Psoas muscle (tissue), 8 donors: ENCODE results near the gene LIG4. TPM values are rescaled to one million over a fixed set of nuclear protein-coding genes. Genes with fewer than 3 reads are reported as not detected.

Experiments
- ATAC-seq, 4 donors: fragments of 200-7000 bp; cut with Tn5 transposase; one replicate each; pipeline ENCODE4 v1.9.1; 2020; ENCODE audit warnings: moderate library complexity in 3 of 4, mild to moderate bottlenecking in 2 of 4
- DNase-seq, 2 donors: peaks; one replicate each; pipeline ENCODE4 v3.0.0-alpha.2; 2020
- H3K27ac ChIP-seq: fragments of 200-600 bp; one replicate; pipeline ENCODE4 v1.8.0; 2022
- H3K27me3 ChIP-seq, 3 donors: fragments of 200-600 bp in 1 of 3; one replicate each; pipeline versions ENCODE4 v1.6.1 to v1.8.0; 2013 to 2022; ENCODE audit warnings: low read length in 2 of 3, mild to moderate bottlenecking in 2 of 3, moderate library complexity in 1 of 3; ENCODE audit not compliant: insufficient read depth in 3 of 3
- H3K36me3 ChIP-seq, 2 donors: fragments of 200-600 bp in 1 of 2; one replicate each; pipeline versions ENCODE4 v1.6.1 to v1.8.0; 2013 to 2022; ENCODE audit warnings: low read depth in 1 of 2, mild to moderate bottlenecking in 1 of 2, moderate library complexity in 1 of 2; ENCODE audit not compliant: insufficient read depth in 1 of 2
- H3K4me1 ChIP-seq: fragments of 200-600 bp; one replicate; pipeline ENCODE4 v1.8.0; 2022
- H3K4me3 ChIP-seq: fragments of 200-600 bp; one replicate; pipeline ENCODE4 v1.8.0; 2022; ENCODE audit warnings: mild to moderate bottlenecking
- H3K9me3 ChIP-seq: fragments of 200-600 bp; one replicate; pipeline ENCODE4 v1.8.0; 2022
- CTCF ChIP-seq: fragments of 200-600 bp; IDR thresholded peaks from one replicate; pipeline ENCODE4 v1.8.0; 2022; ENCODE audit warnings: antibody characterized with exemption
- WGBS, 3 donors: extraction: QIAGEN DNeasy Blood & Tissue Kit; methylation state at CpG; one replicate each; pipeline versions ENCODE4 v1.1.6 to v1.1.7; 2013; 5-methylcytosine and 5-hydroxymethylcytosine counted together
- intact Hi-C, 2 donors: fragments of 100-400 bp; cut with DNase I; formaldehyde crosslinking; loops; one replicate each; pipeline versions ENCODE4 v1.11.0 to v1.14.2; 2022
- polyA plus RNA-seq, 3 donors: library from polyadenylated mRNA; stranded (reverse); fragments of 200-250 nt; gene quantifications; one replicate each; pipeline ENCODE4 v1.2.3, GENCODE V29; 2013
- total RNA-seq, 4 donors: library from RNA; stranded (reverse); fragmentation: NEBNext Ultra II Directional in 2 of 4; extraction: Animal tissue kit (Norgen Biotek cat#: 25700) in 2 of 4; gene quantifications; one replicate each; pipeline versions ENCODE4 v1.2.1 to v1.2.4, GENCODE V29; 2021 to 2023
- donor health status: healthy with polysubstance abuse.
- donor health status: DM: no; HTN: no; CAD: no; lungs with moderate emphysema.
- donor health status: Bipolar disorder and iron deficiency.
- donor health status: healthy.
- donor health status: DM: yes; HTN: yes; CAD: no.
- donor health status: DM: no; HTN: no; CAD: no.
- donor health status: DM: no; HTN: no; CAD: no.
- donor health status: DM: yes; HTN: yes; CAD: no.

The LIG4 gene
- total and polyA plus RNA-seq, 7 donors, result 4.6 to 15.0 (median 10.3) TPM

- WGBS, 3 donors, result 58 to 63% (median 63%) methylated on average over 8 of the region's 8 CpGs
- ATAC-seq (no peak), DNase-seq (no peak)
- H3K27me3 ChIP-seq, result no peaks in the 10 kb centered on the region
- peaks cover 4% of the 10 kb centered on the region for H3K9me3 ChIP-seq
- no peak overlapping the region for H3K4me3 ChIP-seq
- H3K4me1 ChIP-seq, result no peaks in the 10 kb centered on the region
- peak; percentile 31 for TF ChIP-seq CTCF
- H3K27ac ChIP-seq, result no peak overlapping the region
- intact Hi-C loops, result no loop called here
- H3K36me3 ChIP-seq, result no peaks in the 10 kb centered on the region
Measured at GRCh38 chr13:108176685-108177274, 38.6 kb downstream of the LIG4 start.

- no peaks in the 10 kb centered on the region for H3K27me3 ChIP-seq
- no peak for TF ChIP-seq CTCF
- peaks cover 4% of the 10 kb centered on the region for H3K9me3 ChIP-seq
- DNase-seq (no peak), ATAC-seq (no peak)
- H3K27ac ChIP-seq, result no peak overlapping the region
- 78 to 82% (median 80%) methylated on average over 3 of the region's 3 CpGs for WGBS, 3 donors
- H3K4me3 ChIP-seq, result no peak overlapping the region
- intact Hi-C loops, result no loop called here
- no peaks in the 10 kb centered on the region for H3K4me1 ChIP-seq
- no peaks in the 10 kb centered on the region for H3K36me3 ChIP-seq
Measured at GRCh38 chr13:108168929-108169328, 46.4 kb downstream of the LIG4 start.

- H3K4me3 ChIP-seq, result no peak overlapping the region
- no peaks in the 10 kb centered on the region for H3K4me1 ChIP-seq
- DNase-seq (no peak), ATAC-seq (no peak)
- H3K27me3 ChIP-seq, result peaks cover 0 to 3% (median 0%) of the 10 kb centered on the region in 3 donors
- WGBS, 3 donors, result 57 to 65% (median 63%) methylated on average over 3 of the region's 3 CpGs
- TF ChIP-seq CTCF, result no peak
- no peaks in the 10 kb centered on the region for H3K9me3 ChIP-seq
- intact Hi-C loops, result no loop called here
- no peaks in the 10 kb centered on the region for H3K36me3 ChIP-seq
- H3K27ac ChIP-seq, result no peak overlapping the region
Measured at GRCh38 chr13:108166078-108166477, 49.3 kb downstream of the LIG4 start.

- Histone ChIP-seq H3K9me3 (no peaks in the 10 kb centered on the region), H3K4me1 (no peaks in the 10 kb centered on the region), H3K27ac (no peak overlapping the region), H3K27me3 (peaks cover 0 to 3% (median 0%) of the 10 kb centered on the region in 3 donors), H3K4me3 (no peak overlapping the region), H3K36me3 (no peaks in the 10 kb centered on the region)
- ATAC-seq (no peak), DNase-seq (no peak)
- intact Hi-C loops, result loop anchor here in 1 of 2 donors (5.0 kb wide), 1 partner anchor 946 kb away; no protein-coding TSS in a partner anchor
- WGBS, 3 donors, result 73% methylated on average over 12 of the region's 12 CpGs
- TF ChIP-seq CTCF, result no peak
Measured at GRCh38 chr13:108158746-108159145, 56.6 kb downstream of the LIG4 start.

Other genes with a start within 250 kb of the LIG4 start
- 1 to 10 TPM; 4.2 to 8.9 (median 6.8) TPM for gene ABHD13, start 2.9 kb upstream of the LIG4 start, total RNA-seq
- gene ABHD13, start 2.9 kb upstream of the LIG4 start, polyA plus RNA-seq, result 10 to 100 TPM in 1 of 3 donors, 1 to 10 TPM in 2; 3.8 to 10.5 (median 5.7) TPM
- 1 to 10 TPM in 2 of 4 donors, under 1 TPM in 2; 0.80 to 1.5 (median 0.98) TPM for gene TNFSF13B, start 54.2 kb upstream of the LIG4 start, total RNA-seq
- gene TNFSF13B, start 54.2 kb upstream of the LIG4 start, polyA plus RNA-seq, result under 1 TPM; 0.23 to 0.48 (median 0.27) TPM